ENCODE measurements around the gene PLEKHN1. TPM values are rescaled to one million over a fixed set of nuclear protein-coding genes. Genes with fewer than 3 reads are reported as not detected.

Gene PLEKHN1
- total RNA-seq, 2 donors from 2014 or later, result 0.59 TPM; not detected in 1

DNA sequence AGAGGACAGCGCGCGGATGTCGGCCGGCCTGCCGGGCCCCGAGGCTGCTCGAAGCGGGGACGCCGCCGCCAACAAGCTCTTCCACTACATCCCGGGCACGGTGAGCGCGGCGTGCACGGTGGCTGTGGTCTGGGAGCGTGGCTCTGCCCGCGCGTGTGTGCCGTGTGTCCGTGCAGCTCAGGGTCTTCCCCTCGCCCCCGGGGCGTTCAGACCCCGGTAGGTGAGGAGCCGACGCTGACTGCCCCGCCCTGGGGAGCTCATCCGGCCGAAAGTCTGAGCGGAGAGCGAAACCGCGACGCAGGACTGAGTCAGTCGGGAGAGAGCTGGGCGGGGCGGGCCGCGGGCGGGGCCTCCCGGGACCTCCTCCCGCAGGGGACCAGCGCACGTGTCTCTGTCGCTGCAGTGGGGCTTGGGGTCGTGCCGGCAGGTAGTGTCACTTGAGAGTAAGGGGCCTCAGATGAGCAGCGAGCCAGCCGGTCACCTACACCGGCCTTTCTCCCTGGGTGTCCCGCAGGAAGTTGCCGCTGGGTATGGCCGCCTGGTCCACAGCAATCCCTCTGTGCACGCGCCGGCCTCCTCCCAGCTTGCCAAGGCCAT lies 520 bp downstream of the PLEKHN1 start:
- DNase-seq (ENCODE audit: low spot score), result peak; percentile 77
- H3K4me3 ChIP-seq, result peak overlapping the region; percentile 57 to 59
- TF ChIP-seq, protein P1, sequence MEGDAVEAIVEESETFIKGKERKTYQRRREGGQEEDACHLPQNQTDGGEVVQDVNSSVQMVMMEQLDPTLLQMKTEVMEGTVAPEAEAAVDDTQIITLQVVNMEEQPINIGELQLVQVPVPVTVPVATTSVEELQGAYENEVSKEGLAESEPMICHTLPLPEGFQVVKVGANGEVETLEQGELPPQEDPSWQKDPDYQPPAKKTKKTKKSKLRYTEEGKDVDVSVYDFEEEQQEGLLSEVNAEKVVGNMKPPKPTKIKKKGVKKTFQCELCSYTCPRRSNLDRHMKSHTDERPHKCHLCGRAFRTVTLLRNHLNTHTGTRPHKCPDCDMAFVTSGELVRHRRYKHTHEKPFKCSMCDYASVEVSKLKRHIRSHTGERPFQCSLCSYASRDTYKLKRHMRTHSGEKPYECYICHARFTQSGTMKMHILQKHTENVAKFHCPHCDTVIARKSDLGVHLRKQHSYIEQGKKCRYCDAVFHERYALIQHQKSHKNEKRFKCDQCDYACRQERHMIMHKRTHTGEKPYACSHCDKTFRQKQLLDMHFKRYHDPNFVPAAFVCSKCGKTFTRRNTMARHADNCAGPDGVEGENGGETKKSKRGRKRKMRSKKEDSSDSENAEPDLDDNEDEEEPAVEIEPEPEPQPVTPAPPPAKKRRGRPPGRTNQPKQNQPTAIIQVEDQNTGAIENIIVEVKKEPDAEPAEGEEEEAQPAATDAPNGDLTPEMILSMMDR (IDR thresholded peaks at IDR 0.05), result no peak
- no peaks in the 10 kb centered on the region for H3K36me3 ChIP-seq
- peaks cover 0 to 19% of the 10 kb centered on the region in 2 donors for H3K4me1 ChIP-seq
- peak overlapping the region; percentile 34 to 58 for H3K27ac ChIP-seq
- H3K27me3 ChIP-seq, result peaks cover 4 to 14% of the 10 kb centered on the region in 2 donors
- no peaks in the 10 kb centered on the region for H3K9me3 ChIP-seq

GRCh38 chr1:967466-968343 lies 1.4 kb downstream of the PLEKHN1 start:
- Histone ChIP-seq H3K36me3 (no peaks in the 10 kb centered on the region), H3K4me1 (peaks cover 0 to 19% of the 10 kb centered on the region in 2 donors), H3K4me3 (no peak overlapping the region), H3K9me3 (no peaks in the 10 kb centered on the region), H3K27ac (no peak overlapping the region), H3K27me3 (peaks cover 4 to 14% of the 10 kb centered on the region in 2 donors)
- DNase-seq (ENCODE audit: low spot score), result no peak
- TF ChIP-seq, protein P1 (IDR thresholded peaks at IDR 0.05), result no peak

- Histone ChIP-seq H3K9me3 (no peaks in the 10 kb centered on the region), H3K36me3 (no peaks in the 10 kb centered on the region), H3K27ac (no peak overlapping the region), H3K4me1 (peaks cover 0 to 19% of the 10 kb centered on the region in 2 donors), H3K4me3 (no peak overlapping the region), H3K27me3 (peaks cover 4 to 14% of the 10 kb centered on the region in 2 donors)
- DNase-seq (ENCODE audit: low spot score), result no peak
- TF ChIP-seq, protein P1 (IDR thresholded peaks at IDR 0.05), result no peak
Observed at GRCh38 chr1:969260-969855, 3.1 kb downstream of the PLEKHN1 start.

DNA sequence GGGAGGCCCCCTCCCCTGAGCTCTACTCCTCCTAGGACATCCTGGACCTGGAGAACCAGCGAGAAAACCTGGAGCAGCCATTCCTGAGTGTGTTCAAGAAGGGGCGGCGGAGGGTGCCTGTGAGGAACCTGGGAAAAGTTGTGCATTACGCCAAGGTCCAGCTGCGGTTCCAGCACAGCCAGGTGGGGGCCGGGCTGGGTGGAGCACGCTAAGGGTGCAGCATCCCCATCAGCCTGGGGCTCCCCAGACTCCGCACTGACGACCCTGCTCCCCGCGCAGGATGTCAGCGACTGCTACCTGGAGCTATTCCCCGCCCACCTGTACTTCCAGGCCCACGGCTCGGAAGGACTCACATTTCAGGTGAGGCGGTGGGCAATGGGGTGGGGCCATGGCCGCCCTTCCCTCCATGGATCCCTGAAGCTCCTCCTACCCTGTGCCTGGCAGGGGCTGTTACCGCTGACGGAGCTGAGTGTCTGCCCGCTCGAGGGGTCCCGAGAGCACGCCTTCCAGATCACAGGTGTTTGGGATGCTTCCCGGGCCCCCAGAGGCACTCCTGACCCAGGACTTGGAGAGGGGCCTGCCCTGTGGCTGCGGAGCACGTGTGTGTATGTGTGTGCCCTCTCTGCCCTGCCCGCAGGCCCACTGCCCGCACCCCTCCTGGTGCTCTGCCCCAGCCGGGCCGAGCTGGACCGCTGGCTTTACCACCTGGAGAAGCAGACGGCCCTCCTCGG lies 4.1 kb downstream of the PLEKHN1 start:
- Histone ChIP-seq H3K4me1 (peaks cover 0 to 19% of the 10 kb centered on the region in 2 donors), H3K27ac (no peak overlapping the region), H3K9me3 (no peaks in the 10 kb centered on the region), H3K36me3 (no peaks in the 10 kb centered on the region), H3K4me3 (no peak overlapping the region), H3K27me3 (peaks cover 4 to 14% of the 10 kb centered on the region in 2 donors)
- DNase-seq (ENCODE audit: low spot score), result no peak
- TF ChIP-seq, protein P1 (IDR thresholded peaks at IDR 0.05), result no peak

GRCh38 chr1:970973-971730 lies 4.9 kb downstream of the PLEKHN1 start:
- Histone ChIP-seq H3K4me3 (no peak overlapping the region), H3K4me1 (peaks cover 0 to 20% of the 10 kb centered on the region in 2 donors), H3K9me3 (no peaks in the 10 kb centered on the region), H3K27ac (no peak overlapping the region), H3K36me3 (no peaks in the 10 kb centered on the region), H3K27me3 (peaks cover 4 to 14% of the 10 kb centered on the region in 2 donors)
- TF ChIP-seq, protein P1 (IDR thresholded peaks at IDR 0.05), result no peak
- DNase-seq (ENCODE audit: low spot score), result no peak
